Upper lobe of left lung (tissue), 6 donors: Measurements from ENCODE around the gene COL23A1. TPM values are rescaled to one million over a fixed set of nuclear protein-coding genes. Genes with fewer than 3 reads are reported as not detected.

ENCODE experiments used
- ATAC-seq, 2 donors: fragments of 200-7000 bp; cut with Tn5 transposase; one replicate each; pipeline ENCODE4 v1.9.1; 2022; ENCODE audit warnings: mild to moderate bottlenecking in 2 of 2, moderate library complexity in 2 of 2; ENCODE audit not compliant: low FRiP score in 2 of 2
- DNase-seq, 2 donors: peaks; one replicate each; pipeline ENCODE4 v3.0.0-alpha.2; 2019 to 2020
- H3K27ac ChIP-seq, 4 donors: fragments of 200-600 bp; sonication (generic); one replicate each; pipeline ENCODE4 v1.5.1; 2016 to 2019
- H3K27me3 ChIP-seq, 4 donors: fragments of 200-600 bp; sonication (generic); one replicate each; pipeline ENCODE4 v1.5.1; 2017 to 2019
- H3K36me3 ChIP-seq, 4 donors: fragments of 200-600 bp; sonication (generic); one replicate each; pipeline ENCODE4 v1.5.1; 2016 to 2019
- H3K4me1 ChIP-seq, 4 donors: fragments of 200-600 bp; sonication (generic); one replicate each; pipeline ENCODE4 v1.5.1; 2018 to 2019
- H3K4me3 ChIP-seq, 4 donors: fragments of 200-600 bp; sonication (generic); one replicate each; pipeline ENCODE4 v1.5.1; 2017 to 2019; ENCODE audit warnings: mild to moderate bottlenecking in 2 of 4, moderate library complexity in 1 of 4
- H3K9me3 ChIP-seq, 4 donors: fragments of 200-600 bp; sonication (generic); one replicate each; pipeline ENCODE4 v1.5.1; 2018 to 2019
- EP300 ChIP-seq, 4 donors: sonication (generic); formaldehyde crosslinking; IDR thresholded peaks; one replicate each; pipeline ENCODE4 v1.5.1; 2017; ENCODE audit warnings: antibody characterized with exemption in 4 of 4, control low read depth in 2 of 4
- POLR2A ChIP-seq, 4 donors: fragments of 450-650 bp; IDR thresholded peaks; one replicate each; pipeline ENCODE4 v1.5.1; 2016 to 2017; ENCODE audit warnings: antibody characterized with exemption in 4 of 4, mild to moderate bottlenecking in 2 of 4
- POLR2AphosphoS5 ChIP-seq, 2 donors: sonication (generic); formaldehyde crosslinking; IDR thresholded peaks; one replicate each; pipeline ENCODE4 v1.5.1; 2017; ENCODE audit warnings: antibody characterized with exemption in 2 of 2
- WGBS, 2 donors: methylation state at CpG; one replicate each; pipeline ENCODE4 v1.1.5; 2017 to 2018; 5-methylcytosine and 5-hydroxymethylcytosine counted together
- total RNA-seq, 6 donors: library from RNA; depleted of rRNA in 4 of 6; stranded (reverse); fragments of >200 nt in 4 of 6; gene quantifications; one replicate each; pipeline versions ENCODE4 v1.1.0 to v1.2.1, GENCODE V29; 2016 to 2021
- TF ChIP-seq, protein P1 (sequence below), 6 experiments: fragments of 450-650 bp in 4 of 6; fragments of 200-600 bp in 2 of 6; sonication (generic) in 2 of 6; IDR thresholded peaks; one replicate each; pipeline ENCODE4 v1.5.1; 2016 to 2019; ENCODE audit warnings: antibody characterized with exemption in 6 of 6
- donor health status: DM: no; HTN: no; CAD: no; lungs with moderate emphysema.
- donor health status: DM: no; HTN: yes; CAD: no; lungs with severe emphysema.

Gene COL23A1
- total RNA-seq, 6 donors from 2014 or later, result 0.61 to 3.1 (median 1.5) TPM

DNA sequence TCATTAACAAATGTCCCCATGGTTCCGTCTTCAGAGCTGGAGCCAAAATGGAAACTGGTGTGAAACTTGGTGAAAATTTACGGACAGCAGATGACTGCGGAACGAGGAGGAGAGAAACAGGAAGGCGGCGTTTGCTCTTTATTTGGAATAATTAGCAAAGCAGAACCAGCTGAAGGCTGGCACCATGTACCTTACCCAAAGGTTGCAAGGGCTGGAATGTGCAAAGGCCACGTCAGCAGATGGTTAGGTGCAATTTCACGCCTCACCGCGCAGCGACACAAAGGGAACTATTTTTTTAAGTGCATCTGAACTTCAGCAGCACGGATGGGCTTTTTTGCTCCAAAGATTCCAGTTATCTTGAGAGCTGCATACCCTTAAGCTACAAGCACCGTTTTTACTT lies 127.4 kb downstream of the COL23A1 start:
- no peak overlapping the region for H3K4me3 ChIP-seq
- no peaks in the 10 kb centered on the region for H3K27me3 ChIP-seq
- WGBS, 2 donors, result 87% methylated on average over 13 of the region's 13 CpGs
- TF ChIP-seq, protein P1, sequence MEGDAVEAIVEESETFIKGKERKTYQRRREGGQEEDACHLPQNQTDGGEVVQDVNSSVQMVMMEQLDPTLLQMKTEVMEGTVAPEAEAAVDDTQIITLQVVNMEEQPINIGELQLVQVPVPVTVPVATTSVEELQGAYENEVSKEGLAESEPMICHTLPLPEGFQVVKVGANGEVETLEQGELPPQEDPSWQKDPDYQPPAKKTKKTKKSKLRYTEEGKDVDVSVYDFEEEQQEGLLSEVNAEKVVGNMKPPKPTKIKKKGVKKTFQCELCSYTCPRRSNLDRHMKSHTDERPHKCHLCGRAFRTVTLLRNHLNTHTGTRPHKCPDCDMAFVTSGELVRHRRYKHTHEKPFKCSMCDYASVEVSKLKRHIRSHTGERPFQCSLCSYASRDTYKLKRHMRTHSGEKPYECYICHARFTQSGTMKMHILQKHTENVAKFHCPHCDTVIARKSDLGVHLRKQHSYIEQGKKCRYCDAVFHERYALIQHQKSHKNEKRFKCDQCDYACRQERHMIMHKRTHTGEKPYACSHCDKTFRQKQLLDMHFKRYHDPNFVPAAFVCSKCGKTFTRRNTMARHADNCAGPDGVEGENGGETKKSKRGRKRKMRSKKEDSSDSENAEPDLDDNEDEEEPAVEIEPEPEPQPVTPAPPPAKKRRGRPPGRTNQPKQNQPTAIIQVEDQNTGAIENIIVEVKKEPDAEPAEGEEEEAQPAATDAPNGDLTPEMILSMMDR (IDR thresholded peaks at IDR 0.05), result no peak
- TF ChIP-seq EP300 (IDR thresholded peaks at IDR 0.05) (no peak), POLR2A (IDR thresholded peaks at IDR 0.05) (no peak), POLR2AphosphoS5 (IDR thresholded peaks at IDR 0.05) (no peak)
- no peaks in the 10 kb centered on the region for H3K9me3 ChIP-seq
- ATAC-seq, result no peak
- no peak for DNase-seq
- H3K4me1 ChIP-seq, result peaks cover 10 to 22% (median 19%) of the 10 kb centered on the region in 4 donors
- H3K36me3 ChIP-seq, result no peaks in the 10 kb centered on the region
- no peak overlapping the region for H3K27ac ChIP-seq

DNA sequence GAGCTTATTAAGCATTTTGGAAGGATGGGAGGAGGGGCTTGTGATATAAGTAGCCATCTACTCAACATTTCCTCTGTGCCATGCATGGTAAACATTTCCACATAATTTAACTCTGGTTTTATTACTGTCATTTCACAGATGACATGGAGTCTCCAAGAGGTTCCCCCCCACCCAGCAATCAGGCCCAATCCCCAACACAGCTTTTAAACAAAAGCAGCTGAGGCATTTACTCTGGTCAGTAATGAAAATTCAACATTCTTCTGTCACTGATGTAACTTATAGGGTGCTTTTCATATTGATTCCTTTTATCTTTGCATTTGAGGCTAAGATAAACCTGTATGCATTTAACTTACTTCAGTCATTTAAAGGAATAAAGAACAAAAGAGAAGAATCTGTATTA lies 128.1 kb downstream of the COL23A1 start:
- no peak for DNase-seq
- no peak for TF ChIP-seq POLR2A (IDR thresholded peaks at IDR 0.05)
- TF ChIP-seq EP300 (IDR thresholded peaks at IDR 0.05), result no peak
- TF ChIP-seq, protein P1 (IDR thresholded peaks at IDR 0.05), result no peak
- no peak for TF ChIP-seq POLR2AphosphoS5 (IDR thresholded peaks at IDR 0.05)
- Histone ChIP-seq H3K27ac (no peak overlapping the region), H3K4me1 (peaks cover 2 to 15% (median 12%) of the 10 kb centered on the region in 4 donors), H3K27me3 (no peaks in the 10 kb centered on the region), H3K9me3 (no peaks in the 10 kb centered on the region), H3K36me3 (no peaks in the 10 kb centered on the region), H3K4me3 (no peak overlapping the region)
- ATAC-seq, result no peak

DNA sequence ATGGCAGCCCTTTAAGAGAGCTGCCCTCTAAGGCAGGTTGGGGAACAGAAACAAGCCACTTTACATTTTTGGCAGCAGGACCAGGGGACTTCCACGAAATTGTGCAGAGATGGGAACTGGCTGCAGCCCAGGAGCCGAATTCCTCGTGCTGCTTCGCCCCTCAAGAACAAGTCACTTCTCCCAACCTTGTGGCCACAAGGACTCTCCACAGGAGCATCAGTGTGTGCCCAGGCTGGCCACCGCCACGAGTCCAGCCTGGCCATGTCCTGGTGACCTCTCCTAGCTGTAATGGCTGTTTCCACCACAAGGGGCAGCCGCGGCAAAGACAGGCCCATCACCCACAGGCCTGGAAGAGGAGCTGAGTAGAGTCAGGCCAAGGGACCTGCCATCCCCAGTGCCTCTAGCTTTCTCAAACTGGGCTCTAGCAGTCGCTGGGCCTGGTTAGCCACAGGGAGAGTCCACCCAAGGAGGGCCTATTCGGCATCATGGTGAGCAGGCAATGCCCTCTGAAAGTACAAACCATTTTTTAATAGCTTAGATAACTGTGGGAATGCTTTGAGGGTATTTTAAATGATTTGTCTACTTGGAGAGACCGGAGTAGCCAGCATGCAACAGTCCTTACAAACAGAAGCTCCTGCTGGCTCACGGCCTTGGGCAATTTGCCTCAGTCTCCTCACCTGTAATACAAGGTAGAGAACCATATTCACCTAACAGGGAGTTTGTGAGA lies 129.0 kb downstream of the COL23A1 start:
- TF ChIP-seq, protein P1 (IDR thresholded peaks at IDR 0.05), result peak; percentile 81 to 91 (median 86)
- no peak for TF ChIP-seq POLR2A (IDR thresholded peaks at IDR 0.05)
- TF ChIP-seq EP300 (IDR thresholded peaks at IDR 0.05), result no peak
- TF ChIP-seq POLR2AphosphoS5 (IDR thresholded peaks at IDR 0.05), result no peak
- H3K27me3 ChIP-seq, result no peaks in the 10 kb centered on the region
- H3K27ac ChIP-seq, result no peak overlapping the region
- ATAC-seq (peak; percentile 91 to 93), DNase-seq (peak in 1 of 2 donors; percentile 87)
- no peaks in the 10 kb centered on the region for H3K9me3 ChIP-seq
- 32 to 67% methylated on average over 8 to 12 of the region's 12 CpGs for WGBS, 2 donors
- no peaks in the 10 kb centered on the region for H3K36me3 ChIP-seq
- H3K4me3 ChIP-seq, result no peak overlapping the region
- H3K4me1 ChIP-seq, result peaks cover 0 to 9% (median 8%) of the 10 kb centered on the region in 4 donors

DNA sequence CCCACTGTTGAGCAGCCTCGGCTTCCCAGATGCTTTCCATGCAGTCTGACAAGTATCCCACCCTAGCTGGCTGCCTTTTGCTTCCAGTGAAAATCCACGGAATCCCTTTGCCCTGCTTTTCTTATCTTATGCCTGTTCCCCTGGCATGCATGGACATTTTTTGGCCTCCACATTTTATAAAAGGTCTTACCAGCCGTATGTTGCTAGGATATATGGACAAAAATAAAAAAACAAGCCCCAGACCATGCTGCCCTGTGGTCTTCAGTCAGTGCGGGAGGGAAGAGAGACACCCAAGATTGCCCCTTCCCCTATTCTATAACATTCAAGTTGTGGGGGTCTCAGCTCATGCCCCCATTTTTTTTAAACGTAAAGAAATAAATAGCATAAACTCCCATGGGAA lies 129.6 kb downstream of the COL23A1 start:
- ATAC-seq, result no peak
- peaks cover 0 to 9% (median 8%) of the 10 kb centered on the region in 4 donors for H3K4me1 ChIP-seq
- 64 to 68% methylated on average over 5 of the region's 5 CpGs for WGBS, 2 donors
- DNase-seq, result no peak
- TF ChIP-seq, protein P1 (IDR thresholded peaks at IDR 0.05), result no peak
- TF ChIP-seq EP300 (IDR thresholded peaks at IDR 0.05) (no peak), POLR2AphosphoS5 (IDR thresholded peaks at IDR 0.05) (no peak), POLR2A (IDR thresholded peaks at IDR 0.05) (no peak)
- H3K36me3 ChIP-seq, result no peaks in the 10 kb centered on the region
- H3K27ac ChIP-seq, result no peak overlapping the region
- no peak overlapping the region for H3K4me3 ChIP-seq
- H3K9me3 ChIP-seq, result no peaks in the 10 kb centered on the region
- H3K27me3 ChIP-seq, result no peaks in the 10 kb centered on the region

DNA sequence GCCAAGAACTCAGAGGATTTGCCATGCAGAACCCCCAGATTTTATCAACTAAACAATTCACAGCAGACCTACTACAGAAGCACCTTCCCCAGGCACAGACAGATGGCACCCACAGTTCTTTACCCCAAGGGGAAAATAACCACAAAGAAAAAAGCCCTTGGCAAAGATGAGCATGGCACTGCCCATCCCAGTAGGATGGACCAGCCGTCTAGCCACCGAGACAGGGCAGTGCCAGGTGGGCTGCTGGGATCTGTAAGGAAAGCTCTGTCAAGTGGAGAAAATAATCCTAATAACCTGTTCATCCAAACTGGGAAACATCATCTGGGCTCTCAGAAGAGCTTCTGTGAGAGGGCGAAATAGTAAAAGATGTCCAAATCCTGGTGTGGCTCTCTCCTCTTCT lies 130.0 kb downstream of the COL23A1 start:
- Histone ChIP-seq H3K9me3 (no peaks in the 10 kb centered on the region), H3K27ac (no peak overlapping the region), H3K4me3 (no peak overlapping the region), H3K36me3 (no peaks in the 10 kb centered on the region), H3K27me3 (no peaks in the 10 kb centered on the region), H3K4me1 (peaks cover 0 to 9% (median 8%) of the 10 kb centered on the region in 4 donors)
- TF ChIP-seq, protein P1 (IDR thresholded peaks at IDR 0.05), result no peak
- TF ChIP-seq POLR2AphosphoS5 (IDR thresholded peaks at IDR 0.05) (no peak), POLR2A (IDR thresholded peaks at IDR 0.05) (no peak), EP300 (IDR thresholded peaks at IDR 0.05) (no peak)
- ATAC-seq, result no peak
- DNase-seq, result no peak
- WGBS, 2 donors, result 90 to 94% methylated on average over 3 of the region's 3 CpGs
